GM12878 (cell line): ENCODE results near the gene NUP85. TPM values are rescaled to one million over a fixed set of nuclear protein-coding genes. Genes with fewer than 3 reads are reported as not detected.

ENCODE experiments used
- CEBPB ChIP-seq, 2 experiments: fragments of 150-350 bp in 1 of 2; IDR thresholded peaks; 2 replicates each; pipeline ENCODE4 v1.6.1; 2012 to 2014; ENCODE audit warnings: low read depth in 2 of 2, low read length in 2 of 2, borderline replicate concordance in 1 of 2, inconsistent platforms in 1 of 2
- CHD2 ChIP-seq: IDR thresholded peaks from 2 replicates; pipeline ENCODE4 v1.6.1; 2011; ENCODE audit warnings: low read depth, low read length, improper control_type of control experiment, borderline replicate concordance
- EED ChIP-seq: sonication (generic); IDR thresholded peaks from 2 replicates; pipeline ENCODE4 v1.6.1; 2016; ENCODE audit warnings: antibody characterized with exemption, low read depth
- EZH2 ChIP-seq: IDR thresholded peaks from 2 replicates; pipeline ENCODE4 v1.6.1; 2012; ENCODE audit warnings: low read depth, mild to moderate bottlenecking, control low read depth, inconsistent platforms, low read length, borderline replicate concordance; ENCODE audit not compliant: control insufficient read depth
- GATAD2B ChIP-seq: fragments of 450-650 bp; conservative IDR thresholded peaks from 2 replicates; pipeline ENCODE4 v1.6.1; 2017; ENCODE audit warnings: low read depth, mild to moderate bottlenecking, moderate library complexity
- HDAC6 ChIP-seq: fragments of 200-600 bp; sonication (generic); IDR thresholded peaks from one replicate; pipeline ENCODE4 v1.8.0; 2017; ENCODE audit warnings: antibody characterized with exemption; ENCODE audit not compliant: unreplicated experiment
- KDM1A ChIP-seq: fragments of 200-600 bp; sonication (generic); IDR thresholded peaks from 2 replicates; pipeline ENCODE4 v1.6.1; 2016; ENCODE audit warnings: borderline replicate concordance
- MXI1 ChIP-seq: fragments of 150-350 bp; IDR thresholded peaks from 2 replicates; pipeline ENCODE4 v1.6.1; 2011; ENCODE audit warnings: low read depth, mild to moderate bottlenecking, inconsistent platforms, low read length, improper control_type of control experiment
- NFYA ChIP-seq: IDR thresholded peaks from 2 replicates; pipeline ENCODE4 v1.6.1; 2011; ENCODE audit warnings: low read depth, mild to moderate bottlenecking, low read length, improper control_type of control experiment, borderline replicate concordance
- NR2C2 ChIP-seq: IDR thresholded peaks from 2 replicates; pipeline ENCODE4 v1.6.1; 2011; ENCODE audit warnings: borderline replicate concordance, low read depth; ENCODE audit not compliant: control insufficient read depth, insufficient read length
- PAX5 ChIP-seq: IDR thresholded peaks from 2 replicates; pipeline ENCODE4 v1.6.1; 2011; ENCODE audit warnings: low read depth, low read length, borderline replicate concordance
- RAD51 ChIP-seq: fragments of 450-650 bp; IDR thresholded peaks from 2 replicates; pipeline ENCODE4 v1.6.1; 2016; ENCODE audit warnings: moderate library complexity, mild to moderate bottlenecking, inconsistent platforms
- SIX5 ChIP-seq: IDR thresholded peaks from 2 replicates; pipeline ENCODE4 v1.6.1; 2011; ENCODE audit warnings: mild to moderate bottlenecking, low read depth, low read length, moderate library complexity; ENCODE audit not compliant: severe bottlenecking
- SRF ChIP-seq, 2 experiments: IDR thresholded peaks; 2 replicates each; pipeline ENCODE4 v1.6.1; 2011; ENCODE audit warnings: low read depth in 2 of 2, low read length in 2 of 2, mild to moderate bottlenecking in 1 of 2, moderate library complexity in 1 of 2
- TCF12 ChIP-seq: IDR thresholded peaks from 2 replicates; pipeline ENCODE4 v1.6.1; 2011; ENCODE audit warnings: low read depth, mild to moderate bottlenecking, low read length
- YBX1 ChIP-seq: fragments of 450-650 bp; IDR thresholded peaks from 2 replicates; pipeline ENCODE4 v1.6.1; 2016; ENCODE audit warnings: antibody characterized with exemption
- ZNF217 ChIP-seq: fragments of 450-650 bp; IDR thresholded peaks from 2 replicates; pipeline ENCODE4 v1.6.1; 2017; ENCODE audit warnings: antibody characterized with exemption, mild to moderate bottlenecking
- polyA plus RNA-seq, 11 experiments: library from polyadenylated mRNA; depleted of rRNA in 4 of 11; unstranded in 6 of 11; stranded (reverse) in 5 of 11; fragments of >200 nt; fragmentation: Nextera tagmentation in 4 of 11; fragmentation: Illumina TruSeq in 1 of 11; extraction: Ambion mirVana in 4 of 11; extraction: Trizol in 1 of 11; gene quantifications; 1 replicate in 1 of 11; 2 replicates in 10 of 11; pipeline versions ENCODE4 v1.2.1 to v1.2.3, GENCODE V29; 2011 to 2016; ENCODE audit warnings: inconsistent platforms in 2 of 11, missing spikeins in 2 of 11, low read depth in 1 of 11
- total RNA-seq, 4 experiments: library from RNA; depleted of rRNA in 3 of 4; stranded (reverse); fragments of >200 nt in 3 of 4; fragmentation: Illumina TruSeq in 1 of 4; extraction: Trizol in 1 of 4; gene quantifications; 2 replicates each; pipeline versions ENCODE4 v1.2.1 to v1.2.3, GENCODE V29; 2013 to 2021
- TF ChIP-seq, protein P1 (sequence below): fragments of 150-350 bp; IDR thresholded peaks from 2 replicates; pipeline ENCODE4 v1.6.1; 2016; ENCODE audit warnings: low read depth, low read length
- TF ChIP-seq, protein P2 (sequence below): IDR thresholded peaks from 2 replicates; pipeline ENCODE4 v1.6.1; 2011; ENCODE audit warnings: mild to moderate bottlenecking, low read depth, low read length, moderate library complexity; ENCODE audit not compliant: insufficient replicate concordance
- TF ChIP-seq, protein P3 (sequence below): fragments of 450-650 bp; conservative IDR thresholded peaks from 2 replicates; pipeline ENCODE4 v1.6.1; 2017; ENCODE audit warnings: mild to moderate bottlenecking, moderate library complexity
- TF ChIP-seq, protein P4 (sequence below): IDR thresholded peaks from 2 replicates; pipeline ENCODE4 v1.6.1; 2012; ENCODE audit warnings: low read depth, low read length, improper control_type of control experiment

Gene NUP85
- total and polyA plus RNA-seq, 10 of the 15 experiments (the other 5 are each of a cell fraction or from before 2014, with no cell fraction given), result 54.0 to 135 (median 95.4) TPM

DNA sequence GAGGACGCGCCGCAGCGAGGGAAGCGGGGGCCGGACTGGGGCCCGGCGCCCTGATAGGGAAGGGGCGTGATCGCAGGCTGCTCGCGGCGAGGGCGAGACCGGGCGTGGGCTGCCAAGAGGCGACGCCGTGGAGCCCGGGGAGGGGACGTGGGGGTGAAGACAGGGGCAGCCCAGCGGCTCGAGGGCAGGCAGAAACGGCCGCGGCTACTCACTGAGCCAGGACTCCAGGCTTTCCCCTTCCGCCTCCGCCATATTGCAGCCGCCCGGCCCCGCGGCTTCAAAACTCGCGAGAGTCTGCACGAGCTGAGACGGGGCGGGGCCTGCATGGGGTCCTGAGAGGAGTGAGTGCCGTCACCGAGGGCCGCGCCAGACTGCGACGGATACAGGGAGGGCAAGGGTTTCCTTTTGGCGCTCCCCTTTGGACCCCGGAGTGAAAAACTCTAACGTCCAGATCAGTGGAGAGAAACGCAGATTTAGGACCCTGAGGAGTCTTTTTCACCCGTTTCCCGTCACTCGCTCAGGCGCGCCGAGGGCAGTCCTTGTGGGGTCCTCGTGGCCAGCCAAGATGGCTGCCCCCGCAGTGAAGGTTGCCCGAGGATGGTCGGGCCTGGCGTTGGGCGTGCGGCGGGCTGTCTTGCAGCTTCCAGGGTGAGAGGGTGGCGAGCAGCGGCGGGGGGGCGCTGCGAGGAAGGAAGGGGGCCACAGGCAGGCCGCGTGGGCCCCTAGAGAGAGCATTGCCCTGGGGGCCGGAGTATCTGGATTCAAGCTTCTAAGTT is 56.0 kb downstream of the NUP85 start, which contains the start of the genes GGA3 and MRPS7 (continued):
- TF ChIP-seq, protein P1, sequence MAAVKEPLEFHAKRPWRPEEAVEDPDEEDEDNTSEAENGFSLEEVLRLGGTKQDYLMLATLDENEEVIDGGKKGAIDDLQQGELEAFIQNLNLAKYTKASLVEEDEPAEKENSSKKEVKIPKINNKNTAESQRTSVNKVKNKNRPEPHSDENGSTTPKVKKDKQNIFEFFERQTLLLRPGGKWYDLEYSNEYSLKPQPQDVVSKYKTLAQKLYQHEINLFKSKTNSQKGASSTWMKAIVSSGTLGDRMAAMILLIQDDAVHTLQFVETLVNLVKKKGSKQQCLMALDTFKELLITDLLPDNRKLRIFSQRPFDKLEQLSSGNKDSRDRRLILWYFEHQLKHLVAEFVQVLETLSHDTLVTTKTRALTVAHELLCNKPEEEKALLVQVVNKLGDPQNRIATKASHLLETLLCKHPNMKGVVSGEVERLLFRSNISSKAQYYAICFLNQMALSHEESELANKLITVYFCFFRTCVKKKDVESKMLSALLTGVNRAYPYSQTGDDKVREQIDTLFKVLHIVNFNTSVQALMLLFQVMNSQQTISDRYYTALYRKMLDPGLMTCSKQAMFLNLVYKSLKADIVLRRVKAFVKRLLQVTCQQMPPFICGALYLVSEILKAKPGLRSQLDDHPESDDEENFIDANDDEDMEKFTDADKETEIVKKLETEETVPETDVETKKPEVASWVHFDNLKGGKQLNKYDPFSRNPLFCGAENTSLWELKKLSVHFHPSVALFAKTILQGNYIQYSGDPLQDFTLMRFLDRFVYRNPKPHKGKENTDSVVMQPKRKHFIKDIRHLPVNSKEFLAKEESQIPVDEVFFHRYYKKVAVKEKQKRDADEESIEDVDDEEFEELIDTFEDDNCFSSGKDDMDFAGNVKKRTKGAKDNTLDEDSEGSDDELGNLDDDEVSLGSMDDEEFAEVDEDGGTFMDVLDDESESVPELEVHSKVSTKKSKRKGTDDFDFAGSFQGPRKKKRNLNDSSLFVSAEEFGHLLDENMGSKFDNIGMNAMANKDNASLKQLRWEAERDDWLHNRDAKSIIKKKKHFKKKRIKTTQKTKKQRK, result no peak
- TF ChIP-seq NFYA (no peak), GATAD2B (peak; percentile 66), NR2C2 (no peak), EED (no peak), MXI1 (peak; percentile 53), CEBPB (IDR thresholded peaks at IDR 0.05; ENCODE audit: borderline replicate concordance in 1 of 2, low read depth in 2 of 2, low read length in 2 of 2) (no peak), HDAC6 (peak; percentile 48), ZNF217 (no peak), KDM1A (no peak), PAX5 (no peak), EZH2 (no peak), YBX1 (no peak), SRF (IDR thresholded peaks at IDR 0.05; ENCODE audit: low read depth in 2 of 2, low read length in 2 of 2) (peak in 1 of 2 experiments; percentile 18; a peak in 1 of 4 replicates), SIX5 (no peak), CHD2 (peak; percentile 99), TCF12 (no peak), RAD51 (peak; percentile 41; the same call in 1 of the 2 replicates)
- TF ChIP-seq, protein P2, sequence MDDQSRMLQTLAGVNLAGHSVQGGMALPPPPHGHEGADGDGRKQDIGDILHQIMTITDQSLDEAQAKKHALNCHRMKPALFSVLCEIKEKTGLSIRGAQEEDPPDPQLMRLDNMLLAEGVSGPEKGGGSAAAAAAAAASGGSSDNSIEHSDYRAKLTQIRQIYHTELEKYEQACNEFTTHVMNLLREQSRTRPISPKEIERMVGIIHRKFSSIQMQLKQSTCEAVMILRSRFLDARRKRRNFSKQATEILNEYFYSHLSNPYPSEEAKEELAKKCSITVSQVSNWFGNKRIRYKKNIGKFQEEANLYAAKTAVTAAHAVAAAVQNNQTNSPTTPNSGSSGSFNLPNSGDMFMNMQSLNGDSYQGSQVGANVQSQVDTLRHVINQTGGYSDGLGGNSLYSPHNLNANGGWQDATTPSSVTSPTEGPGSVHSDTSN, result no peak
- TF ChIP-seq, protein P3, sequence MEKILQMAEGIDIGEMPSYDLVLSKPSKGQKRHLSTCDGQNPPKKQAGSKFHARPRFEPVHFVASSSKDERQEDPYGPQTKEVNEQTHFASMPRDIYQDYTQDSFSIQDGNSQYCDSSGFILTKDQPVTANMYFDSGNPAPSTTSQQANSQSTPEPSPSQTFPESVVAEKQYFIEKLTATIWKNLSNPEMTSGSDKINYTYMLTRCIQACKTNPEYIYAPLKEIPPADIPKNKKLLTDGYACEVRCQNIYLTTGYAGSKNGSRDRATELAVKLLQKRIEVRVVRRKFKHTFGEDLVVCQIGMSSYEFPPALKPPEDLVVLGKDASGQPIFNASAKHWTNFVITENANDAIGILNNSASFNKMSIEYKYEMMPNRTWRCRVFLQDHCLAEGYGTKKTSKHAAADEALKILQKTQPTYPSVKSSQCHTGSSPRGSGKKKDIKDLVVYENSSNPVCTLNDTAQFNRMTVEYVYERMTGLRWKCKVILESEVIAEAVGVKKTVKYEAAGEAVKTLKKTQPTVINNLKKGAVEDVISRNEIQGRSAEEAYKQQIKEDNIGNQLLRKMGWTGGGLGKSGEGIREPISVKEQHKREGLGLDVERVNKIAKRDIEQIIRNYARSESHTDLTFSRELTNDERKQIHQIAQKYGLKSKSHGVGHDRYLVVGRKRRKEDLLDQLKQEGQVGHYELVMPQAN, result peak; percentile 73
- TF ChIP-seq, protein P4, sequence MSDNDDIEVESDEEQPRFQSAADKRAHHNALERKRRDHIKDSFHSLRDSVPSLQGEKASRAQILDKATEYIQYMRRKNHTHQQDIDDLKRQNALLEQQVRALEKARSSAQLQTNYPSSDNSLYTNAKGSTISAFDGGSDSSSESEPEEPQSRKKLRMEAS, result peak; percentile 88; the same call in 1 of the 2 replicates
